HG03108 (cell line): Measurements from ENCODE around the gene SRL.
A peak's percentile ranks its signal among the peaks of the same experiment; 100 is the strongest.

Source experiments
- ATAC-seq: cut with Tn5 transposase; IDR thresholded peaks from one replicate; pipeline ENCODE4 v1.9.1; 2021; ENCODE audit warnings: moderate library complexity; ENCODE audit not compliant: unreplicated experiment

The SRL gene

DNA sequence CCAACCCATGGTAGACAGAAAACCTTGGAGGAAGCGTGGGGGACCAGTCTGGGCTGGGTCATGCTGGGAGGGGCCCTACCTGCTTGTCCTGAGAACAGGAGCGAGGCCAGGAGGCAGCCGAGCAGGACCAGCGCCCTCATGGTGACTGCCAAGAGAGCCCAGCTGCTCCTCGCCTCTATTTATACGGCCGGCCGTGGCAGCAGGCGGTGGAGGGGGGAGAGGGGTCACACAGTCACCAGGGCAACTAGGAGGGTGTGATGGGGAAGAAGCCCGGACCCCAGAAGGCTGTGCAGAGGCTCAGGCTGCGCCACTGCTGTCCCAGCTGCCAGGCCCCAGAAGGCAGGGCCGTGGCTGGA is at the start of gene SRL:
Gene SRL, minus strand, starts transcription at position 153 of the 356 bp plus-strand sequence. Its CDS starts 13 bp downstream, at position 140.
- no peak for ATAC-seq

GRCh38 chr16:4290236-4290830 is 48.5 kb upstream of the SRL start:
- ATAC-seq = no peak

GRCh38 chr16:4288148-4288921 is 46.5 kb upstream of the SRL start:
- ATAC-seq = no peak

- no peak for ATAC-seq
Observed at GRCh38 chr16:4285167-4285566, 43.3 kb upstream of the SRL start.

DNA sequence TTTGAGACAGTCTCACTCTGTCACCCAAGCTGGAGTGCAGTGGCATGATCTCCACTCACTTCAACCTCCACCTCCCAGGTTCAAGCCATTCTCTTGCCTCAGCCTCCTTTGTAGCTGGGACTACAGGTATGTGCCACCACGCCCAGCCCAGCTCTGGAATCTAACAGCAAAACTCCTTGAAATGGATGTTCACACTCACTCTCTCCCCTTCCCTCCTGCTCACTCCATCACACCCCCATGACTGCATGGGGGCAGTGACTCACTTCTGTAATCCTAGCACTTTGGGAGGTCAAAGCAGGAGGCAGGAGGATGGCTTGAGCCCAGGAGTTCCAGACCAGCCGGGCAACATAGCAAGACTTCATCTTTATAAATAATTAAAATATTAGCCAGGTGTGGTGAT is 42.1 kb upstream of the SRL start:
- no peak for ATAC-seq

DNA sequence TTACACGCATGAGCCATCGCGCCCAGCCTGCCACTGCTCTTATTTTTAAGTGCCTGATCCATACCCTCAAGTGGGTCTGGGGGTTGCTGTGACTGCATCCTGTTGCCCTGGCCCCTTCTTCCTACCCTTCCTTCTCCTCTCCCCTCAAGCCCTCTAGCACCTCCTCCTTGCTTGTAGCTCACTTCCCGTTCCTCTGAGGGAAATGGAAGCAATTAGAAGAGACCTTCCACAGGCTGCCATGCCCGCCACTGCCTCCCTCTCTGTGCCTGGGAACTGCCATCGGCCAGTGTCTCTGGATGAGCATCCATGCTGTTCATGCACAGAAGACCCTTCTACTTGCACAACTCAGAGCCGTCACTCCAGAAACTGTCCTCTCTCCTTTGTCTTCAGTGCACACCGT is 41.6 kb upstream of the SRL start:
- no peak for ATAC-seq

GRCh38 chr16:4280625-4281024 is 38.7 kb upstream of the SRL start:
- no peak for ATAC-seq

GRCh38 chr16:4277987-4278513 is 36.2 kb upstream of the SRL start:
- no peak for ATAC-seq

GRCh38 chr16:4275861-4276260 is 34.0 kb upstream of the SRL start:
- no peak for ATAC-seq

DNA sequence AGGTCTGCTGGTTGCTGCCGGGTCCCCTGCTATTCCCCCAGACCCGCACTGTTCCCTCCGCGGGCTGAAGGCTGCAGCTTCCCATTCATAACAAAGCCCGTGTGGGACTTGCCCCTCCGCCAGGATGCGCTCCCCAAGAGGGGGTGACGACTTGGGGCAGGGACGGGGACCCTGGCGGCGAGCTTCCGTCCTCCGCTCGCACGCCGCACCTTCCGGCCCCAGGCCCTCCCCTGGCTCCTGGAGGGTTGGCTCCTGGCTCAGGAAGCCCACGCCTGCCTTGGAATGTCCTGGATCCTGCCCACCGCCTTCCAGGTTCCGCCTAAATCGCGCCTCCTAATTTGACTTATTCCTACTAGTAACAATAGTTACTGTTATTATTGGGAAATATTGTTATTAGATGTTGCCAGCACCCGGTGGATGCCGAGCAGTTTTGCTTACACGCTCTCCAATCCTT is 32.0 kb upstream of the SRL start:
- ATAC-seq = no peak

GRCh38 chr16:4272114-4272956 is 30.5 kb upstream of the SRL start:
- peak; percentile 6 for ATAC-seq

- peak; percentile 60 for ATAC-seq
Observed at GRCh38 chr16:4271176-4272113, 29.6 kb upstream of the SRL start.

DNA sequence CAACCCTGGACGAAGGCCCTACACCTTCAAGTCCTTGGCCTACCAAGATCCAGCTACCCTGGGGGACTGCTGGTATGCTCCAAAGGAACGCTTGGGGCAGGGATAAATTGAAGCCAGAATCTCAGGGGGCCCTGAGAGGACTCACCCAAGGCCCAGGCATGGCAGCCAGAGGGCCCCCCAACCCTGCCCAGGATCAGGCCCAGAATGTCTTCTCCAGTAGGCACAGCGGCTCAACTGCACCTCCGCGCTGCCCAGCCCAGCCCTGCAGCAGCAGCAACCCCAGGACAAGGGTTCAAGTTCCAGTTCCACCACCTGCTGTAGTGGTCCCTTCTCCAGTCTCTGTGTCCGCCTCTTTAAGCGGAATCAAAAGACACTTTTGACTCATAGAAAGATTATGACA is 28.7 kb upstream of the SRL start:
- ATAC-seq = no peak

GRCh38 chr16:4270091-4270490 is 28.2 kb upstream of the SRL start:
- ATAC-seq = no peak

- no peak for ATAC-seq
Observed at GRCh38 chr16:4266372-4266771, 24.5 kb upstream of the SRL start.

DNA sequence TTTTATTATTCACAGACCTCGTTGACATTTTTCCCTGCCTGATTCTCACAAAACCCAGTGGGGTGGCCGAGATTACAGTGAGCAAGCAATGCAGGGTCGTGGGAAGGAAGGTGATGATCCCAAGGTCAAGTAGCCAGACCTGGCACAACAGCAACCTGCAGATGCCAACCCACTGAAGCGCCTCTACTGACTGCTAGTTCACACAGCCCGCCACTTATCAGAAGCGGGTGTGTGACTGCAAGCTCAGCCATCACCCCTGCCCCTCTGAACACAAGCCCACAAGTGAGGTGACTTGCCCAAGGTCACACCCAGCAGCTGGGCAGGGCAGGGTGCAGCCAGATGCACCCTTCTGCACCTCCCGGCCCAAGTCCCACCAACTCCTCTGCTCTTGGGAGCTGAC is 23.8 kb upstream of the SRL start:
- no peak for ATAC-seq

DNA sequence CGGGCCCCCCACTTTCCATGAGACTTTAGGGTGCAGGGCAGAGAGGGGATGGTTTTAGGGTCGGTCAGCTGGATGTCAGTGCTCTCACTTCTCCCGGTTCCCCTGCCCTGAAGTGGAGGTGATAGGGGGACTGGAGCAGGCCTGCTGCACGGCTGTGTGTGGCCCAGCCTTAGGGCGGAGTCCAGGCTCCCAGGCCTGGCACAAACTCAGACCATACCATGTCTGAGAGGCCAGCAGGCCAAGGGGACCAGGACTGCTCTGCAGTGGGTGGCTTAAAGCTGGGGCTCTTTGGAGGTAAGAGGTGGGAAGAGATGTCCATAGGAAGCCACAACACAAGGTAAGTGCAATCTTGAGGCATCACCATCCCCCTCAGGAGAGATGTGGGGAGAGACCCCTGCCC is 22.7 kb upstream of the SRL start:
- ATAC-seq = no peak

GRCh38 chr16:4263504-4264436 is 21.9 kb upstream of the SRL start:
- ATAC-seq = no peak

- ATAC-seq = no peak
Observed at GRCh38 chr16:4262303-4262835, 20.5 kb upstream of the SRL start.
